HG02798 (cell line): ENCODE data around the gene COG4.
"Not testable (repeated sequence)": the region's sequence is repeated elsewhere in the genome, so short reads cannot be mapped to it uniquely, and the experiment has no call there.

ENCODE experiments used
- ATAC-seq: cut with Tn5 transposase; IDR thresholded peaks from one replicate; pipeline ENCODE4 v1.9.1; 2021; ENCODE audit warnings: mild to moderate bottlenecking; ENCODE audit not compliant: unreplicated experiment, poor library complexity

COG4 gene

DNA sequence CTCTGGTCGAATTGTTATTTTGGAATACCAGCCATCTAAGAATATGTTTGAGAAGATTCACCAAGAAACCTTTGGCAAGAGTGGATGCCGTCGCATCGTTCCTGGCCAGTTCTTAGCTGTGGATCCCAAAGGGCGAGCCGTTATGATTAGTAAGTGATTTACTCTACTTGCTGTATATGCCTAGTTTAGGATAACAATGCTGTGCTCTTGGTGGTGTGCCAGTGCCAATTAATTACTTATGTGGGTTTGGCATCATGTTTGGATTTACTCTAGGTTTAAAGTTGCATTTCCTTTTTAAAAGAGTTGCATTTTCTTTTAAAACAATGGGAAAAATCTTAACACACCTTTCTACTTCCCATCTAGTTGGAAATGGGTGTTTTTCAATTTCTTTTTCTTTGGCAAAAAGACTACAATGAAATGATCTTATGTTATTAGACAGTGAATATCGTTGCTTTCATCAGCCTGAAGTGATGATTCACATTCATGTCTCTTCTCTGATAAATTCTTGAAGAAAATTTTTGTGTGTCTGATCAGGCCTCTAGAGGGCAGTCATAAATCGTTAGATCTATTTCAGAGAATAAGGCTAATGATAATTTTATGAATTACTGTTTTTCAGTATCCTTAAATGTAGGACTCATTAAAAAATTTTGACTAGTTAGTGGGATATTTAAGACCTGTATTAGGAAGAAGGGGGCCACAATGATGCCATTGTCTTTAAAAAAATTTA lies 5.9 kb upstream of the COG4 start:
- ATAC-seq, result no peak

DNA sequence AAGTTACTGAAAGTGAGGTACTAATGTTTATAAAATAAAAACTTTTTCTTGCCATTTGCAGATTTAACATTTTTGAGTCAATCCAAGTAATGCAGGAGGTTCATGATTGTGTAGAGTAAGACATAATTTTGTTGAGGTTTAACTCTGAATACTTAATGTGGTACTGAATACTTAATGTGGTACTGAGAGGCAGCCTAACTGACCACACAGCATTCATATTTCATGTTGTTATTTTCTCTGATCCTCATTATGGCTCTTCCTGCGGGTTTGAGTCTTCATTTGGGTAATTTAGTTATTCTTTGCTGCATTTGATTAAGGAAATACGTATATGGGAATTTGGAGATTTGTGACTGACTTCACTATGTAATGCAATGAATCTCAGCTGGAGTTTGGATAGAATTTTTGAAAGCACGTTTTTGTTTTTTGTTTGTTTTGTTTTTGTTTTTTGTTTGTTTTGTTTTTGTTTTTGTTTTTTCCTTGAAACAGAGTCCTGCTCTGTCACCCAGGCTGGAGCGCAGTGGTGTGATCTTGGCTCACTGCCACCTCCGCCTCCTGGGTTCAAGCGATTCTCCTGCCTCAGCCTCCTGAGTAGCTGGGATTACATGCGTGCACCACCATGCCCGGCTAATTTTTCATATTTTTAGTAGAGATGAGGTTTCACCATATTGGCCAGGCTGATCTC lies 4.1 kb upstream of the COG4 start:
- ATAC-seq, result no peak

DNA sequence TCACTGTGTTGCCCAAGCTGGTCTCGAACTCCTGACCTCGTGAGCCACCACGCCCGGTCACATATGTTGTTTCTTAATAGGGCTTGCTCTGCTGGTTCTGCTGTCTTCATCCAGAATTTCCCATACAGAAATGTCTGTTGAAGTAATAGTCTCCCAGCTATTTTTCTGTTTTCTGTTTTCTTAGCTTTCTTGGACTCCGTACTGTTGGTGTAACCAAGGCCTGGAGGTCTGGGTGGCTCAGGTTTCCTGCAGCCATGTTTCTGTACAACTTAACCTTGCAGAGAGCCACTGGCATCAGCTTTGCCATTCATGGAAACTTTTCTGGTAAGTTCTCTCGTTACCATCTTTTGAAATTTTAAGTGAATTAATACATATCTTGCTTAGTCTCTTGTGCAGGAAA lies 3.0 kb upstream of the COG4 start:
- no peak for ATAC-seq

DNA sequence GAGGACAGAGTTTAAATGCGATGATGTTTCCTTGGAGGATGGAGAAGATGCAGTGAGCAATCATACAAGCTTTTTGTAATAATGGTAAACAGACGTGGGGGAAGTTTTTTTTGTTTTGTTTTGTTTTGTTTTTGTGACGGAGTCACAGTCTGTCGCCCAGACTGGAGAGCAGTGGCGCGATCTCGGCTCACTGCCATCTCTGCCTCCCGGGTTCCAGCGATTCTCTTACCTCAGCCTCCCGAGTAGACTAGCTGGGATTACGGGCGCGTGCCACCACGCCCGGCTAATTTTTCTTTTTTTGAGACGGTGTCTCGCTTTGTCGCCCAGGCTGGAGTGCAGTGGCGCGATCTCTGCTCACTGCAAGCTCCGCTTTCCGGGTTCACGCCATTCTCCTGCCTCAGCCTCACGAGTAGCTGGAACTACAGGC lies 1.1 kb upstream of the COG4 start:
- ATAC-seq, result not testable (repeated sequence)

DNA sequence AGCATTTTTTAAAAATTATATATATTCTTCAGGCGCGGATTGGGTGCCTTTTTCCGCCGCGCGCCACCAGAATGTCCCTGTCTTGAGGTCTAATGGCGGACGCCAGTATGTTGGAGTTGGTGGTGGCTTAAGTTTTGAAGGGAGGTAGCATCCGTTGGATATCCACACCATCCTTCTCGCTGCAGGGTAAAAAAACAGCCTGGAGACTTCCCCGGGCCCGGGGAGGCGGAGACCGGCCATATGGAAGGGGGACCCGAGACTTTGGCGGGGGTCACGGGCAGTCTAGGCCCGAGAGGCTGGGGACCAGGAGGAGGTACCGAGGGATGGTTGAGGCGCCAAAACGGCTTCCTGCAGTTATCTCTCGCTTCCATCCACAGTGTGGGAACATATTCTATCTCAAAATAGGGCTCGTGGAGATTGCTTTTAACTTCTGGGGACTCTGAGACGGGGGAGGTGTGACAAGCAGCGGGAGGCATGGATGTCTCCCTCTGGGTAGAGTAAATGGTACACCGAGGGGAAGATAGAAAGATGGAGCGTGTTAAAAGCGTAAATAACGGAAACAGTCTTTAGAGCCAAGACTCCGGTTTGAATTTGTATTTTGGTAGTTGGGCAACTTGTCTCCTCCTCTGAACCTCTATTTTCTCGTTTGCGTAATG lies 517 bp upstream of the COG4 start, which contains the start of gene SF3B3:
TSS of gene SF3B3 (plus strand) at position 74 of the 656 bp plus-strand sequence. CDS start 2,841 bp downstream, outside the sequence.
- ATAC-seq, result peak; percentile 50

DNA sequence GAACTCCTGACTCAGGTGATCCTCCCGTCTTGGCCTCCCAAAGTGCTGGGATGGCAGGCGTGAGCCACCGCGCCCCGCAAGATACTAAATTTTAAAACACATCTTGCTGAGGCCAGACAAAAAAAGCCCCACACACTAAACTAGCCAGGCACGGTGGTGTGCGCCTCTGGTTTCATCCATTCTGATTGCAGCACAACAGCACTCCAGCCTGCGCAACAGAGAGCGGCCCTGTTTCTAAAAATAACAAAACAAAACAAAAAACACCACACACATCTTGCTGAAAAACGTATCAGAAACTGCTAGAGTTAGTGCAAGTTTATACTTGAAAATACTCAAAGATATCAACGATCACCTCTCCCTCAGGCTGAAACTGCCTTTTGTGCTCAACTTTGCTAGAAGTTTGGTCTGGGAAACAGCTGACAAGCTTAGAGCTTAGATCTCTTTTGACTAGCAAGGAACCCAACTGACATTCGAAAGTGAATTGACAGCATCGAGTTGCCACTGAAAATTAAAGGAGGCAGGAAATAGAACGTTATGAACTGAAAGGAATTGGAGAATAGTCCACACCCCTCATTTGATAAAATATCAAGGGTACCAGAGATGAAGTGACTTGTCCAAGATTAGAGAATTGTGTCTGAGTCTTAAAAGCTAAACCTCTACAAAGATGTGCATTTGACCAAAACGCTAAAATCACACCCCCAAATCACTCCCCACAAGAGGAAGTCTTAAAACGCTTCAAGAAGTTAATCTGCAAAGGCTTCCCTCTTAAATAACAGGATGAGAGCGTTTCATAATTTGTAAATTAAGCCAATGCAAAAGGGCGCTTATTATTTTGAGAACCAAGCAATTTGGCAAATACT lies 908 bp downstream of the COG4 start:
- no peak for ATAC-seq

DNA sequence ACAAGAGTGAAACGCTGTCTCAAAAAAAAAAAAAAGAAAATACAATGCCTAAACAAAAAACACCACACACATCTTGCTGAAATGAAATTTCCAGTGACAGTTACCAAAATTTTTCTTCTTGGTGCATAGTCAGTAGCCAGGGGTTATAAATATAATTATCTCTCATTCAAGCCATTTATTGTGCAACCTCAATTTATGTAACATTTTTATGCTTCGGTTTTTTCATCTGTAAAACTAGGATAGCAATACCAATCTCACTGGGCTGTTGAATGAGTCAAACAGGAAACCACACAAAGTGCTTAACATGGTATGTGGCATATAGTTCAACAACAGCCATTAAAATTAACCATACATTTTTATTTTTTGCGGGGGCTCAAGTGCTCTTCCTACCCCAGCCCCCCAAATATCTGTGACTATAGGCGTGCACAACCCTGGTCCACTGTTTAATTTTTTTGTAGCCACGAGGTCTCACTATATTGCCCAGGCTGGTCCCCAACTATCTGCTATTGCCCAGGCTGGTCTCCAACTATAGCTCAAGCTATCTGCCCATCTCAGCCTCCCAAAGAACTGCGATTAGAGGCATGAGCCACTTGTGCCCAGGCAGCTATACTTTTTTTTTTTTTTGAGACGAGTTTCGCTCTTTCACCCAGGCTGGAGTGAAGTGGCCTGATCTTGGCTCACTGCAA lies 2.6 kb downstream of the COG4 start:
- ATAC-seq, result no peak

DNA sequence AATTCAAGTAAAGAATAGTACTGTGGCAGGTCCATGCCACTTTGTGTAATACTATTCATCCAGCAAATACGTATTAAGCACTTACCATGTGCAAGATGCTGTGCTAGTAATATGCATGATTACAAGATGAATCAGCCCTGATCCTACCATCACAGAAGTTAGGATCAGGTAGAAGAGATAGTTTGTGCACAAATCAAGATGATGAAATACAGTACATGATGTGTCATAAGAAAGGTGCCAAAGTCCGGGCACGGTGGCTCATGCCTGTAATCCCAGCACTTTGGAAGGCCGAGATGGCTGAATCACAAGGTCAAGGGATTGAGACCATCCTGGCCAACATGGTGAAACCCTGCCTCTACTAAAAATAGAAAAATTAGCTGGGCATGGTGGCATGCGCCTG lies 10.9 kb downstream of the COG4 start:
- no peak for ATAC-seq

DNA sequence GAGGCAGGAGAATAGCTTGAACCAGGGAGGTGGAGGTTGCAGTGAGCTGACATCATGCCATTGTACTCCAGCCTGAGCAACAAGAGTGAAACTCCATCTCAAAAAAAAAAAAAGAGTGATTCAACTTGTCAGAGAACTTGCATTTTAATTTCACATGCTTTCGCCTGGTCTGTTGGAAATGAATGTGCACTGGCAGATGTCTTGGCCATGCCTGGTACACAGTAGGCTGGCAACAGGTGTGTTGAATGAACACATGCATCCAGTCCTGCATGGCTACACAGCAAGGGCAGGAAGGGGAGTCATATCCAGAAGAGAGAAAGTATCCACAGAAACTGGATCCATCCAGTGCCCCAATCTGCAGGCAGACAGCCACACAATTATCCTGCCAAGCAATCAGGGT lies 11.5 kb downstream of the COG4 start:
- no peak for ATAC-seq

DNA sequence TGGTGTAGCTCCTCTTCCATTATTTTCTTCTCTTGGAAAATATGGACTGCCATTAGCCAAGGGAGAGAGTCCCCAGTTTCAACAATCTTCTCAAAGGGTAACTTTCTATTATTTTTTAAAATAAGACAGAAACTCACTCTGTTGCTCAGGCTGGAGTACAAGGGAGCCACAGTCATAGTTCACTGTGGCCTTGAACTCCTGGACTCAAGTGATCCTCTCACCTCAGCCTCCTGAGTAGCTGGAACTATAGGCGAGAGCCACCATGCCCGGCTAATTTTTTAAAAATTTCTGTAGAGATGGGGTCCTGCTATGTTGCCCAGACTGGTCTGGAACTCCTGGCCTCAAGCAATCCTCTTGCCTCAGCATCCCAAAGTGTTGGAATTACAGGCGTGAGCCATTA lies 13.1 kb downstream of the COG4 start:
- ATAC-seq, result no peak

DNA sequence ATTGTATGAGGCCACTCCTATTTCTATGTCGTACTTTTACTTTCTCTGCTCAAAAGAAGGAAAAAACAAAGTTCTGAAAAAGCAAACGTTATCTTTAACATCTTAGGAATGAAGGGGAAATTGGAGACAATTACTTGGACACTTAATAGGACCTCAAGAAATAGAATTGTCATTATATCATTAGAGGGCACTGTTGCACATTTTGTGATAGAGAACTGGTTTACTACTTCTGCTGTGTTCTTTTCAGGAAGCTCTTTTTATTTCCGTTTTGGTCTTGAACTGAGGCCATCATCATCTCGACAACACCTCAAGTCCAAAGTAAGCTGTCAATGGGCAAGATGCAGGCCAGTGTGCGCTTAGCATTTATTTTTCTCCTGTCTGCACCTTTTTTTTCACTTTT lies 14.6 kb downstream of the COG4 start:
- no peak for ATAC-seq

DNA sequence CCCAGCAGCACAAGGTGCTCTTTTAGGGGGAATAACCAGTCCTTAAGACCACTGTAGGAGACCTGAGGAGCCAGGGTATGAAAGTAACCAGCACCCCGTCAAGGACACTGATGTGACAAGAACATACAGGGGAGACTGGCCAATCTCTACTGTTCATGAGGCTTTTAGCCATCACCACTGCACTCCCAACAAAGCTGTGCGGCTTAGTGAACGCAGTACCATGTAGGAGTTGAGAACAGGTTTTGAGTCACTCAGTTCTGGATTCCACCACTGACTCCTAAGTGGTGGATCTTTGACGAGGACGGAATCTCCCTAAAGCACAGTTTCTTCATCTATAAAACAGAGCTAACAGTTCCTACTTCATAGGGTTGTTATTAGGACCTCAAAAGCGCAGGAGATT lies 26.8 kb downstream of the COG4 start:
- ATAC-seq, result peak; percentile 43

DNA sequence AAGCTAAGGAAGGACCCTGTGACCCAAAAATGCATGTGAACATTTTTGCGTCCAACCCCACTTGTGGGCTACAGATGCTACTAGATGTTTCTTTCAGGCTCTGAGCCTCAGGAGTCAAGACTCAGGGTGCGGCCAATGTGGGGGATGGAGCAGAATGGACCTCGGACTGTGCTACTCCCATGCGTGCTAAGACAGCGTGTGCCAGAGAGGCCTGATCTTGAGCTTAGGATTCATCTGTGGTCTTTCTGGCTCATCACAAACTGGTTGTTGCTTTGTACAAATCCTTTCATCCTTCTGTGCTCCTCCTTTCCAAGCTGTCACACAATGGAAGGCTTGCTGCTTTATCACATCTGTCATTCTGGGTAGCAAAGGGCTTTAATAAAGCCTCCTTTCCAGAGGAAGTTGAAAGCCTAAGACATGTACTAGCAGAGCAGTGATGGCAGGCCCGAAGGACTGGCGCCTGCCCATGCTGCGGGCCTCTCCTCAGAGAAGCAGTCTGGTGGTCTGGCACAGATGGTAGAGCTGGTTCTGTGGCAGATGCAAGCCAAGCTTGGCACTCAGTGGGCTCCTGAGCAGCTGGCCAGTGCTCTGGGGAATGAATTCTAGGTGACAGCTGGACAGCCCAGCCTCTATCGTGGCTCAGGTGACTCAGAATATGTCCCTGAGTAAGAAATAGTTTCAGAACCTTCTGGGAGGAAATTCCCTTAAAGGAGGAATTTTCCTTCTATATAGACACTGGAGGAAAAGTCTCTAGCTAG lies 27.8 kb downstream of the COG4 start:
- no peak for ATAC-seq

DNA sequence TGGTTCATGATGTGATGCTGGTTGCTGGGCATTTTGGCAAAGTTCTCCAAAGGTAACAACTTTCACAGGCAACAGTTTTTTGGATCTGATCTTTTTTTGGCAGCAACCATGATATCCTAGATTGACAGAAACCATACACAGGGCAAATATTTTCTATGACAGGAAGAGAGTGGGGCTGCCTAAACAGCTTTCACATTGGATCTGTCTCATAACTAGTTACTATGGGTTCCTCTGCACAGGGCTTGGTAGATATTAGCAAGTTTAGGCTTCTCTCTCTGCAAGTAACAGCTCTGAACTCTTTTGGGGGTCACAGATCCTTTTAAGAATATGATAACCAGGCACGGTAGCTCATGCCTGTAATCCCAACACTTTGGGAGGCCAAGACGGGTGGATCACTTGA lies 28.6 kb downstream of the COG4 start:
- no peak for ATAC-seq

DNA sequence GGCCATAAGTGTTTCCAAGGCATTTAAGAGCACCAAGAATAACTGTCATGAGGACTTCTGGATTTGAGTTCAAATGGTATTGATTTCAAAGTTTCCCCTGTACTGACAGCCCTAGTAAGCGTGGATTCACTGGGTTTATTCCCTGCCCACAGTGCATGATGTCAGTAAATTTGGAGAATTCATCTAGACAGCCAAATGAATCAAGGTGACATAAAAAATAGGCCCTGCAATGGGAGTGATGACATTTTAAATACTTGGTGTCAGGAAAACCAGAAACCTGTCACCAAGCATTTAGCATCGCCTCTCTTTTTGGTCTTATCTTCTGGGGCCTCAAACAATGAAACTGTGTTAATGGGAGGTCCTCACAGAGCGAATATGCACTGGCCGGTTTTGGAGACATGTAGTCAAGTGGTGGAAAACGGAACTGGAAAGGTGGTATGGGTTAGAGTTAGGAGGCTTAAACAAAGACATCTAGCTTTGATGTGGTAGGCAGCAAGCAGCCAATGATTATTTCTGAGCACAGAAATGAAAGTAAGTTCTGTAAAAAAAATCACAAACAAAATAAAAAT lies 29.1 kb downstream of the COG4 start:
- no peak for ATAC-seq

DNA sequence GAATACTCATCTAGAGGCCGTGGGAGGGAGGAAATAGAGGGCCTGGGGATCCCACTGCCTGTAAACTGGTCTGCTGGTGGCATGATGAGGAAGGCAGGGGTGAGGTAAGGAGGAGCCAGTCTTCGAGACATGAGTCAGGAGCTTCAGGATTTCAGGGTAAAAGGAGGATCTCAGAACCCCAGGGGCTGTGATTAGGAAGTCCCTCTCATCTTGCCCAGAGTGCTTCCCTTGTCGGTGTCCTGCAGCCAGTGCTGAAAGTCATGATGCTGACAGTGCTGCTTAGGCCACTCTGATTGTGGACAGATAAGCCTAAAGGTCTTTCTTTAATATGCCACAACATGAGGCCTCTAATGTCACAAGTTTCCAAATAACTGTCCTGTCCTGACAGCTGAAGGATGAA lies 29.6 kb downstream of the COG4 start:
- no peak for ATAC-seq

DNA sequence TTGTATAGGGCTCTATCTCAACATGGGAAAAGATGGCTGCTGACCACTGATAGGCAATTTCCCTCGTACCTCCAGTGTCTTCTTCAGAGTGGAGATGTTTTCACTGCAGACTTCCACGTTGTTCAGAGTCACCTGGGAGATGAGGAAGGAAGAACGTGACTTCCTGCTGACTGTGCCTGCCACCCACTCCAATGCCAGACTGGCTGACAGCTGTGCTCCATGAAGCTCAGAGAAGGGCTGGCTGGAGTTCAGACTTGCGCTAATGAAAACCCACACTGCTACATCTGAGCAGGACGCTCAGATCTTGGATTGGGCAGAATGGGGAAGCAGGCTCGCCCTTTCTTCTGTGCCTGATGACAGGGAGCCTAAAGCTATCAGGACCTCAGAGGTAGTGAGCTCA lies 33.1 kb downstream of the COG4 start:
- ATAC-seq, result no peak

DNA sequence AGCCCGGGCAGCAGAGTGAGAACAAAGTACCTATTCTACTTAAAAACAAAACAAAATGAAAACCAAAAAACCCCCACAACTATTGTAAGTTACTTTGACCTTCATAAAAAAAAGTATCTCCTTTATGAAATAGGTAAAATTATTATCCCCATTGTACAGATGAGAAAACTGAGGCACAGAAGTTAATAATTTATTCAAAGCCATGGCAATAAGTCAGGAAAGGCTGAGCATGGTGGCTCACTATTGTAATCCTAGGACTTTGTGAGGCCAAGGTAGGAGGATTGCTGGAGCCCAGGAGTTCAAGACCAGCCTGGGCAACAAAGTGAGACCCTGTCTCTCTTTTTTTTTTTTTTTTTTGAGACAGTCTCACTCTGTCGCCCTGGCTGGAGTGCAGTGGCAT lies 38.5 kb downstream of the COG4 start:
- ATAC-seq, result no peak

DNA sequence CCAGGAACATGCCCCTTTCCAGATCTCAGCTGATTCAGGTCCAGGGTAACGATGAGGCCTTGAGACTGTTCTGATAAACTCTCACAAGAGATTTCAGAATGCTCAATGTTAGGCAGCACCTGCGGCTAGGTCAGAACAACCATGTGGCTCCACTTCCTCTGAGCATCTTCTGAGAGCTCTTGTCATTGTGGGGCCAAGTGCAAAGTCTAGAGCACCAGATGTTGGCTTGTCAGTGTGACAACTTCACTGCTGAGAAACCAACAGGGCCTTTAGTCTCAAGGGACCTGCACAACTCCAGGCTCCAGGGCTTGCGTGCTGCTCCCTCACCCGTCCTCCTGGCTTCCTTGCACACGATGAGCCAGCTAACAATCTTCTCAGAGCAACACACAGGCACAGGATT lies 39.9 kb downstream of the COG4 start:
- peak; percentile 87 for ATAC-seq
